NOMO-1 treated with DMSO at 0.1 percent for 48 hours (cell line): Measurements from ENCODE around the gene DHCR7.

ENCODE experiments used
- DNase-seq: peaks from one replicate; lab custom pipeline; 2025; ENCODE audit not compliant: unreplicated experiment; lab: John Stamatoyannopoulos, UW

DHCR7 gene, protein sequence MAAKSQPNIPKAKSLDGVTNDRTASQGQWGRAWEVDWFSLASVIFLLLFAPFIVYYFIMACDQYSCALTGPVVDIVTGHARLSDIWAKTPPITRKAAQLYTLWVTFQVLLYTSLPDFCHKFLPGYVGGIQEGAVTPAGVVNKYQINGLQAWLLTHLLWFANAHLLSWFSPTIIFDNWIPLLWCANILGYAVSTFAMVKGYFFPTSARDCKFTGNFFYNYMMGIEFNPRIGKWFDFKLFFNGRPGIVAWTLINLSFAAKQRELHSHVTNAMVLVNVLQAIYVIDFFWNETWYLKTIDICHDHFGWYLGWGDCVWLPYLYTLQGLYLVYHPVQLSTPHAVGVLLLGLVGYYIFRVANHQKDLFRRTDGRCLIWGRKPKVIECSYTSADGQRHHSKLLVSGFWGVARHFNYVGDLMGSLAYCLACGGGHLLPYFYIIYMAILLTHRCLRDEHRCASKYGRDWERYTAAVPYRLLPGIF

DNA sequence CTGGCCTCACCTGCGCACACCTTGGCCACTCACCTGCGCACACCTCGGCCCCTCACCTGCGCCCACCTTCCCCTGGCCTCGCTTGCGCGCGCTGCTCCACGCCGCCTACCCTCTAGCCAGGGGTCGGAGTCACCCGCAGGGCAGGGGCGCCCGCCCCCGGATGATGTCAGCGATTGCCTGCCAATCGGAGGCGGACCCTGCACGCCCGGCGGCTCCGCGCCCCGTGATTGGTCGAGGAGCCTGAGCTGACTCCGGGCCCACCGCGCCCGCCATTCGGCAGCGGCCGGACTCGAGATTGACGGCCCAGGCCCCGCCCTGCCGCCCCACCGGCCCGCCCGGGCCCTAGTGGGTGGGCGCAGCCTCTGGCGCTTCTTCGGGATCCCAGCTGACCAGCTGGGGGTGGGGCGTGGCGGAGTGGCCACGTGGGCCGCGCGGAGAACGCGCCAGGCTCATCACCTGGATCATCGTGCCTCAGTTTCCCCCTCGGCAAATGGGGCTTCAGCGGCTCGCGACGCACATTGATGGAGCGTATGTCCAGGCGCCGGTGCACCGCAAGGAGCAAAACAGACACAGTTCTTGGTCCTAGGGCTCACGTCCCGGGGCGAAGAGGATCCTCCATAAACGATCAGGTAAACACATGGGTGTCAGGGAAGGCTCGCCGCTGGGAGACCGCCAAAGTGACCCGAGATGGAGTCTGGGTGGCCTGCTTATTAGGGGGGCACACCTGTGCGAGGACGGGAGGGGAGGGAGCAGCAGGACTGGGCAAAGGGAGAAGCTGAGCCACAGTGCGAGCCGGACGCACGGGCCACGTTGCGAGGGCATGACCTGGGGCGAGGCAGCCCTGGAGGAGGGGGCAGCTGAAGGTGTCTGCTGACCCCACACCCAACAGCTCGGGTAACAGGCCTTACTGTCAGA is at the start of gene DHCR7:
TSS of gene DHCR7 (minus strand) at position 137 of the 915 bp plus-strand sequence. CDS start 3,441 bp downstream, outside the sequence.
- peak; percentile 94 for DNase-seq

DNA sequence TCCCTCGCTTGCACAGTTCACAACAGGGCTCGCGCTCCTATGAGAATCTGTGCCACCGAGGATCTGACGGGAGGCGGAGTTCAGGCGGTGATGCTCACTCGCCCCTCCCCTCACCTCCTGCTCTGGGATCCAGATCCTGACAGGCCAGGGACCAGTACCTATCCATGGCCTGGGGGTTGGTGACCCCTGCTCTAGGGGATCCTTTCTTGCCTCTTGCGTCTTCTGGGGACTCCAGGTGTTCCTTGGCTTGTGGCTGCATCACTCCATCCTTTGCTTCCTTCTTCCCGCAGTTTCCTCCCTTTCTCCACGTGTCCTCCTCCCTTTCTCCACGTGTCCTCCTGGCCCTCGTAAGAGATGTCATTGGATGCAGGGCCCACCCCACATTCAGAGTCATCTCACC is 48.2 kb upstream of the DHCR7 start:
- no peak for DNase-seq

DNA sequence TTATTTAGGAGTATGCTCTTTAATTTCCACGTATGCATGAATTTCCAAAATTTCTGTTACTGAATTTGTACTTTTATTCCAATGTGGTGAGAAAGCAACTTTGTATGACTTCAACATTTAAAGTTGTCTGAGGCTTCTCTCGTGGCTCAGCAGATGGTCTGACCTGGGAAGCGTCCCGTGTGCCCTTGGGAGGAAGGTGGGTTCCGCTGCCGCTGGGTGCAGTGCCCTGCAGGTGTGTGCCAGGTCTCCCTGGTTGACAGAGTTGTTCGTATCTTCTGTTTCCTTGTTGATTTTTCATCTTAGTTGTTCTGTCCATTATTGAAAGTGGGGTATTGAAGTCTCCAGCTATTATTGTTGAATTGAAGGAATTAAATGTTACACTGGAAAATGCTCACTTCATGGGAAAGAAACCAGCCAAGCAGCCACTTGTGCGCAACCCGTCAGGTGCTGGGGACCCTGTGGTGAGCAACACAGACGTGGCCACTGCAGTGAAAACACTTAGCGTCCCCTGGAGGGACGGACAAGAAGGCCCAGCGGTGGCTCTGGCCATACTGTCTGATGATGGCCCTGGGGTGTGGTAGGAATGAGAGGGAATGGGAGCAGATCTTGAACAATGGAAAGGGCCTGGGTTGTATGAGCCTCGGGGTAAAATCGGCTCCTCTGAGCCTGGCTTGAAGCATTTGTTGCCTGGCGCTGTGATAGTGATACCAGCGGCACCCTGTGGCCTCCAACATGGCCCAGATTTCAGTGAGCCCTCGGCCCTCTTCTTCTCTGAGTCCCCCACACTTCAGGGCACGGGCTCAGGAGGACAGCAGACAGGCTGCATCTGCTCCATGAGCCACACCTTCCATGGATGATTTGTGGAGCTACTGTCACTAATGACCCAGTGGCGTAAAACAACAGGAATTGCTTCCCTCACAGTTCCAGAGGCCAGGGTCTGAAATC is 47.4 kb upstream of the DHCR7 start:
- no peak for DNase-seq

DNA sequence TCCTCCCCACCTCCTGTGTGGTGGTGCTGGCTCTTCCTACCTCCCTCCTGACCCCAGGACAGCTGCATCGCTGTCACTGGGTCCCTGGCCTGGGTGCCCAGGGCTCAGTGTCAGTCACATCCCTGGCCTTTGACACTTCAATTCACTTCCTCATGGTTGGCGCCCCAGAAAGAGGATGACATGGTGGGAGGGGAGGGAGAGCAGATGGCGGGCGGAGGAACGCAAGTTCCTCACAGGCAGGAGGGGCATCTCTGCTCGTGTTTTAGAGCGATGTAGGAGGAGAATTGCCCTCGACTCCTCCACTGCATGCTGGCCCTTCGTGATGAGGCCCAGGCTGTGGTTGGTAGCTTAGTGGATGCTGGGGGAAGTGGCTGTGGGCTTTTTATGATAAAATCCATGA is 43.7 kb upstream of the DHCR7 start:
- DNase-seq, result no peak

DNA sequence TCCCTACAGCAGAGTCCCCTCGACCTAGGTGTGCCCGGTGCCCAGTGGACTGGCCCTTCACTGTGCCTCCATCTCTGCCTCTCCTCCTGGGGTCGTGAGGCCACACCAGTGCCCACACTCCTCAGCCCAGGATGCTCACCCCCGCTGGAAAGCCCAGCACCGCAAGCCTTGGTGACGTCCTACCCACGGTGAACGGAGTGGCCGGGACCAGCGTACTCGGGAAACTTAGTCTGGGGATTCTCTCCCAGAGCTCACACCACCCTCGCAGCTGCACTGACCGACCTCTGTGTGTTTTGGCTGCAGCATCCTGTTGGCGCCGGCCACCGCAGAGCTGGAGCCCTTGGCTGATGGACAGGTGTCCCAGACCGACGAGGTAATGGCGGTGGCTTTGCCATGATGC is 43.3 kb upstream of the DHCR7 start:
- no peak for DNase-seq

DNA sequence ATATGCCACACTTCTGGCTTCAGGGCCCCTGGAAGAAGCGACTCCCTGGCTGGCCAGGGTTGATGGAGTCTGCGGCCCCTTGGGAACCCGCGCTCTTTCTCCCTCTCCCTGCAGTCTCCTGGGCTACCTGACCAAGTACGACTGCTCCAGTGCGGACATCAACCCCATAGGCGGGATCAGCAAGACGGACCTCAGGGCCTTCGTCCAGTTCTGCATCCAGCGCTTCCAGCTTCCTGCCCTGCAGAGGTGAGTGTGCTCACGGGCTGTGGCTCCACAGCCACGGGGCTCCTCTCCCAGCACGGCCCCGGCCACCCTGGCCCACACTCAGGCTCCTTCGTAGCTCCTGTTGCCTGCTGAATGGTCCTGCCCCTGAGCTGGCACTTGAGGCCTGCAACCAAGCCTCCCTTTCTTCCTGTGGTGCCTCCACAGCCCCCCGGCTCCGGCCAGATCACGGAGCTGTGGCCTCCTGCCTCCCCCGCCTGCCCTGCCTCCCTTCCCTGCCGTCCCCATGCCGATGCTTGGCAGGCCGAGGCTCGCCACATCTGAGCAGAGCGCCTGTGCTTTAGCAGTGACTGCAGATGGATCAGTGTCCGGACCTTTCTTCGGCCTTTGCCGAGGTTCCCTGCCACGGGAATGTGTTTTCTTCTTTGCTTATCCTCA is 42.7 kb upstream of the DHCR7 start:
- DNase-seq, result no peak

DNA sequence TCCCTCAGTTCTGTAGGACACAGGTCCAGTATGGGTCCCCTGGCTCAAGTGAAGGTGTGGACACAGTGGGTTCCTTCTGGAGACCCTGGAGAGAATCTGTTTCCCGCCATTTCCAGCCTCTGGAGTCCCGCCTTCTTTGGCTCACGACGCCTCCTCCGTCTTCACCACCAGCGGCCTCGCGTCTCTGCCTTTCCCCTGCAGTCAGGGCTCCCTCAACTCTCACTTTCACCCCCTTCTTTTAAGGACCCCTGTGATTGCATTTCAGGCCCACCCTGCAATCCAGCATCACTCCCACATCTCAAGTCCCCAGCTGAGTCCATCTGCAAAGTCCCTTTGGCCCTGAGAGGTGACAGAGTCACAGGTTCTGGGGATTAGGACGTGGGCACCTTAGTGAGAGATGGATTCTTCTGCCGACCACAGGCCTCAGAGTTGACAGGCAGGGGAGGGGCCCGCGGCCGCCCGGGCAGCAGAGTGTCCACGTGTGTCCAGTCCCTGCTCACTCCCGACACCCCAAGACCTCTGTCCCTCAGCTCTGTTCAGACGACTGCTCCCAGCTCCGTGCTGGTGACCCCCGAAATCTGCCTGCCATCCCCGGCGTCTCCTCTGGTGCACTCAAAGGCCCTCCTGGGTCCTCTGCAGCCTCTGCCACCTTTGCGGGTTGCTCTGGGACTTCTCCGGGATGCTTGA is 42.0 kb upstream of the DHCR7 start:
- no peak for DNase-seq

DNA sequence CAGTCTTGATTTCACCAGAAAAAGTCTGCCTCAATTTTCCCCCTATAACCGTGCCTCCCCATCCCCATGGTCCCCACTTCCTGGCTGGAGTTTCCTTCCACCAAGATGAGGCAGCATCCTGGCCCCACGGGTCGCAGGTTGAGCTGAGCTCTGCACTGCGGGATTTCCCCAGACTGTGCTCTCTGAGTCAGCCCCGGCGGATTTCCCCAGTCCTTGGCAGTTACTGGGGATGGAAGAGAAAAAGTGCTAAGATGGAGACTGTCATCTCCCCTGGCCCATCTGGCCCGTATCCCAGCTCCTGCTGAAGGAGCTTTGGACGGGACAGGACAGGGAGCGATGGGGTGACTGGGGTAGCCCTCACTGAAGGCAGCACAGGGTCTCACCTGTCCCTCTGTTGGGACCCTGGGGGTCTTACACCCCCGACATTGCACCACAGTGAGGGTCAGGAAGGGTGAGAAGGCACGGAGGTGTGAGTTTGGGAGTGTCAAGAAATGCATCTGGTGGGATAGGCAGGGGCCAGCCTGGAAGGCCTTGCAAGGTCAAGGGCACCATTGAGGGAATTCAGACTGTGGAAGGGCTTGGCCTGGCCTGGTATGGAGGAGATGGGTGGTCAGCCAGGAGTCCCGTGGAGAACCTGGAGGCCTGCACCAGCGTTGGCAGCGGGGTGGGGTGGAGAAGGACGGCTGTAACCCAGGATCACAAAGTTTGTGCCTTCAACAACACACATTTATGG is 41.3 kb upstream of the DHCR7 start:
- DNase-seq, result no peak

DNA sequence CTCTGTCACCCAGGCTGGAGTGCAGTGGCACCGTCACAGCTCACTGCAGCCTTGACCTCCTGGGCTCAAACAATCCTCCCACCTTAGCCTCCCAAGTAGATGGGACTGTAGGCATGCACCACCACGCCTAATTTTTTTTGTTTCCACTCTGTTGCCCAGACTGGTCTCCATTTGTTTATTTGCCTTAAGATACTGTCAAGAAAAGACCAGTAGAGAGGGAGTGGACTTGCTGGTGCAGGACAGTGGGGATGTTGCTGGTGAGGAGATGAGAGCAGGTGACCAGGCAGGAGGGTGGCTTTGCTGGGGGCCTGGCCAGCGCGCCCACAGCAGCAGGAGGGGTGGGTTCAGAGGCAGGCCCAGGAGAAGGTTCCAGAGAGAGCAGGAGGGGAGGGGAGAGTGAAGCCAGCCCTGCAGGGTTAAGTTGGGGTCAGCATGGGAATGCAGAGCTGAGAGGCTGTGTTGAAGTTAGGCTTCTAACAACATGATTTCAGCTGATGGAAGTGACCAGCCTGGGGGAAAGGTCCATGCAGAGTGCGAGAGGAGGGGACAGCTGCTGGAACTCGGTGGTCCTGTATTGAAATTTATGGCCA is 40.6 kb upstream of the DHCR7 start:
- DNase-seq, result no peak

DNA sequence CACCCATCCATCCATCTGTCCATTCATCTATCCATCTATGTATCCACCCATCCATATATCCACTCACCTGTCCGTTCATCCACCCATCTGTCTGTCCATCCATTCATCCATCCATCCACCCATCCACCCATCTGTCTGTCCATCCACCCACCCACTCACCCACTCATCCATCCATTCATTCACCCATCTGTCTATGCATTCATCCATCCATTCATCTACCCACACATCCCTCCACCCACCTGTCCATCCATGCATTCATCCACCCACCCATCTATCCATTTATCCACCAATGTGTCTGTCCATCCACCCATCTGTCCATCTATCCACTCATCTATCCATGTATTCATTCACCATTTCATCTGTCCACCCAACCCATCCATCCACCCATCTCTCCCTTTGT is 38.1 kb upstream of the DHCR7 start:
- no peak for DNase-seq

DNA sequence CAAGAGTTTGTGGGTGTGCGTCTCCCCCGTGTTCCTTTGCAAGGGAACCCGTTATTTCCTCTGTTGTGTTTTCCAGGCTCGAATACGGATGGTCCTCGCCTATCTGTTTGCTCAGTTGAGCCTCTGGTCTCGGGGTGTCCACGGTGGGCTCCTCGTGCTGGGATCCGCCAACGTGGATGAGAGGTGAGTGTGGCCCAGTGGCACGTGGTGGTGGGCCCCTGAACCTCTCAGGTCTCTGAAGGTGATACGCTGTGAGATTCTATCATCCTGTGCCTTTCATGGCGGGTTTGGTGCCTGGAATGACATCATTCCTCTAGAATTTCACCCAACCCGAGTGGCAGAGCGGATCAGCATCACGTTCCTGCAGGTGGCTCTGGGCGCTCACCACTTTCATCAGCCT is 37.3 kb upstream of the DHCR7 start:
- DNase-seq, result no peak

DNA sequence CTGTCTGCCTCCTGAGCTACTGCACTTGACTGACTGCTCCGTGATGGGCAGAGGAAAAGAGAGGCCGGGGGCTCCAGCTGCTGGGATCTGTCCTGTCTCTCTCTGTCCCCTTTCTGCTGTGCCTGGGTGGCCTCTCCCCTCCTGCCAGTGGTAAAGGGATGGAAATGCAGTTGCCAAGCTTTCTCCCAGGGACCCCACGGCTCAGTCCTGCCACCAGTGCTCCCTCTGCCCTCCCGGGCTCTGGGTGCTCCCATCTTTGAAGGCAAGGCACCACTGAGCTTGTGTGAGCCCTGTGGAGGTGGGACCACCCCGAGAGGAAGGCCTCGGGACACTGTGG is 36.8 kb upstream of the DHCR7 start:
- no peak for DNase-seq

DNA sequence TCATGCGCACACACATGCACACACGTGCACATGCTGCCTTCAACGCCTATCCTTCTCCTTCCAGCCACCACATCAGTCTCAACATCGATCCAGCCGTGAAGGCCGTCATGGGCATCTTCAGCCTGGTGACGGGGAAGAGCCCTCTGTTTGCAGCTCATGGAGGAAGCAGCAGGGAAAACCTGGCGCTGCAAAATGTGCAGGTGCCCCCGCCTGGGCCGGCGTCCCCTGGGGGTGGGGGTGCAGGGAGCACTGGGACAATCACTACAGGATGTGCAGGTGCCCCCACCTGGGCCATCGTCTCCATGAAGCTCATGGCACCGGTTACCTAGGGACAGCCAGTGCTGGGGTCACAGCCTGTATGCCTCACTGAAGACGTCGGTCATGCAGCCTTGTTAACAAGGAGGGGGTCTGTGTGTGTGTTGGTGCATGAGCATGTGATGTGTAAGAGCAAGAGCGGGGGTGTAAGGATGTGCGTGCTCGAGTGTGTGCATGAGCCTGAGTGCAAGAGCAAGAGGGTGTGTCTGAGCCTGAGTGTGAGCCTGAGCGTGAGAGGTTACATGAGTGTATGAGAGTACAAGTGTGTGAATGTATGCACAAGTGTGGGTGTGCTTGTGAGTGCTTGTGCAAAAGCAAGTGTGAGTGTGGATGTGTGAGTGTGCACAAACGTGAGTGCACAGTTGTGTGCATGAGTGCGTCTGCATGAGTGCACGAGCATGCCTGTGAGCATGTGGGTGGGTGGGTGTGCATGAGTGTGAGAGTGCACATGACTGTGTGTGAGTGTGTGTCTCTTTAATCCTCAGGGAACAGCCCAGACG is 36.3 kb upstream of the DHCR7 start:
- no peak for DNase-seq

DNA sequence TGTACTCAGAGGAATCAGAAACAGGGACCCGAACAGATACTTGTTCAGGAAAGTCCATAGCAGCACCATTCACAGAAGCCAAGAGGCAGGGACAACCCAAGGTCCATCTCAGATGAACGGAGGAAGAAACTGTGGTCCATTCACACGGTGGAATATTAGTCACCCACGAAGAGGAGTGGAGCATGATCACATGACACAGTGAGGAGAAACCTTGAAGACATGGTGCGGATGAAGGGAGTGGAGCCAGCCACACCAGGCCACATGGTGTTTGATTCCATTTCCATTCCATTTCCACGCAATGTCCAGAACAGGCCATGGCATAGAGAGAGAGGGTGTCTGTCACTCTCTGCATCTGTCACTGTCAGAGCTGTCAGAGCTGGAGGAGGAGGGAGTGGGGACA is 35.5 kb upstream of the DHCR7 start:
- no peak for DNase-seq

DNA sequence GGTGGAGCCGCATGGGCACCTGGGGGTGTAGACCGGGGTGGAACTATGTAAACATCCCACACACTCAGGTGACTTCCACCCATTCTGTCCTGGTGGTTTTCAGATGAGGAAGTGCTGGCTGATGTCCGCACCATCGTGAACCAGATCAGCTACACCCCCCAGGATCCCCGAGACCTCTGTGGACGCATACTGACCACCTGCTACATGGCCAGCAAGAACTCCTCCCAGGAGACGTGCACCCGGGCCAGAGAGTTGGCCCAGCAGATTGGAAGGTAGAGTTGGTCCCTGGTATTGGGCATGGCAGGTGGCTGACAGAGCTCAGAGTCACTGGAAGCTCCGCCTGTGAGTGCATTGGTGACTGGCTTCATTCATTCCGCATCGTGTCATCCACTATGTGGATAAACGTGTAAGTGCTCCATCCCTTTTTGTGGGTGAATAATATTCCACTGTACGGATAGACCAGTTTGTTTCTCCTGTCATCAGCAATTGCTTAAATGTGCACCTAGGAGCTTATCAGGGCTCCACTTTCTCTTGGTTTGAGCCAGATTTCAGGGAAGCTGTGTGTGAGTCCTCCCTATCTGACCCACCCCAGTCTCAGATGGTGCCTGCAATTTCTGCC is 34.7 kb upstream of the DHCR7 start:
- DNase-seq, result no peak

DNA sequence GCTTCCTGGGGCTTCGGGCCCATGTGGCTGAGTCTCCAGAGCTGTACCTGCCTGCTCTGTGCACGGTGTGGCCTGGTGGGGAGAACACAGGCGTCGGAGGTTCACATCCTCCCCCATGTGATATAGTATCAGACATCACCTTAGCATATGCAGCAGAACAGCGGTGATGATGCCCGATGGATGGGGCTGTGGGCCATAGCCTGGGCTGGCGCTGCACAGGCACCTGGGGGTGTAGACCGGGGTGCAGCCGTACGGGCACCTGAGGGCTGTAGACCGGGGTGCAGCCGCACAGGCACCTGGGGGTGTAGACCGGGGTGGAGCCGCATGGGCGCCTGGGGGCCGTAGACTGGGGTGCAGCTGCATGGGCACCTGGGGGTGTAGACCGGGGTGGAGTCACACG is 34.0 kb upstream of the DHCR7 start:
- no peak for DNase-seq

DNA sequence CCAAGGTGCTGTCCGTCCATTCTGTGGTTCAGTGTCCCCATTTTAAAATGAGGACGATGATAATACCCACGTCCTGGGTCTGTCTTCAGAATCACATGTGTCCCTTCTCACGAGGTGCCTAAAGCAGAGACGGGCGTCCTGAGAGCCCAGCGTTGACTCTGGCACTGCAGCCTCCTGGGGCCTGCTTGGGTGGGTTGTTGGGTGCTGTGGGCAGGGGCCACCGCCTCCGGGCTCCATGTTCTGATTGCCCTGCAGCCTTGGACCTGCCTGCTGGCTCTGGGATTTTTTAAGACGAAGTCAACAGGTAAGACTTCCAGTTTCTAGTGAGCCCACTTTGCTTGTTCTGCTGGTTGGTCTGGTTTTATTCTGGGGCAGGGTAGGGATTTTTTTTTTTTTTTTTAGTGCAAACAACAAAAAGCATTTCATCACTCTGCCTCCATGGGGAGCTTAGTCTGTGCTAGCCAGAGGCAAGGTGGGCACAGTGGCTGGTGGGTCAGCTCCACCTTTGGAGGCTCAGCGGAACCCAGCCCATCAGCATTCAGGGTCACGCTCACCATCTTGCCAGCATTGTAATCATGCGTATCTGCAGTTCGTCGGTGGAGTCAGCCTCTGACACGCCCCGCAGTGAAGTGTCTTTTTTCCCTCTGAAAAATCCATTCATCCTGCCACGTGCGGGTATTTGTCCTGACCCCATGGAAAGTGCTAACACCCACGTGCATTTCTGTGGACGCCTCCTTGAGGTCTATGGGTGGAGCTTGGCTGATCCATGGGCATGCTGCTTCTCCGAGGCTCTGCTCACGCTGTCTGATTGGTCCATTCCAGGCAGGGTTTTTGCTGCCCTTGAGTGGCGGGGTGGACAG is 33.1 kb upstream of the DHCR7 start:
- DNase-seq, result no peak
